T-cell (primary cell): ENCODE results near the gene TMEM86B. TPM values are rescaled to one million over a fixed set of nuclear protein-coding genes. Genes with fewer than 3 reads are reported as not detected.

Experiments
- ATAC-seq, 4 experiments: fragments of 200-7000 bp in 3 of 4; fragments of 150-1000 bp in 1 of 4; cut with Tn5 transposase; replicated peaks in 1 of 4; 1 replicate in 3 of 4; 2 replicates in 1 of 4; pipeline ENCODE4 v1.10.0; 2021; ENCODE audit warnings: moderate library complexity in 3 of 4, mild to moderate bottlenecking in 2 of 4, moderate number of reproducible peaks in 1 of 4
- CTCF ChIA-PET, 2 donors: fragments of 300-600 bp; sonication (Branson Sonifier 250); formaldehyde crosslinking; loops; one replicate each; lab custom pipeline; 2022; ENCODE audit warnings: antibody characterized with exemption in 2 of 2; lab: Charles Lee
- POLR2A ChIA-PET, 2 donors: fragments of 300-600 bp; sonication (Branson Sonifier 250); formaldehyde crosslinking; loops; one replicate each; lab custom pipeline; 2022; ENCODE audit warnings: antibody characterized with exemption in 2 of 2; lab: Charles Lee
- DNase-seq, 35 experiments: peaks; one replicate each; pipeline versions ENCODE4 v3.0.0 to v3.0.0-alpha.2; 2013 to 2023
- H3K27ac ChIP-seq: one replicate; pipeline ENCODE4 v1.5.1; 2013; ENCODE audit warnings: low read length
- H3K27me3 ChIP-seq, 2 experiments: replicated peaks in 1 of 2; 1 replicate in 1 of 2; 2 replicates in 1 of 2; pipeline versions ENCODE4 v1.6.1 to v1.7.0; 2013; ENCODE audit warnings: low read length in 1 of 2, mixed read lengths in 1 of 2; ENCODE audit not compliant: control insufficient read depth in 2 of 2, insufficient read depth in 2 of 2; ENCODE audit errors: extremely low read depth in 1 of 2
- H3K36me3 ChIP-seq, 2 donors: 1 replicate in 1 of 2; 2 replicates in 1 of 2; pipeline versions ENCODE4 v1.6.1 to v1.7.0; 2013; ENCODE audit warnings: low read length in 1 of 2; ENCODE audit not compliant: control insufficient read depth in 2 of 2, insufficient read depth in 1 of 2; ENCODE audit errors: extremely low read depth in 1 of 2
- H3K4me1 ChIP-seq, 2 experiments: 1 replicate in 1 of 2; 2 replicates in 1 of 2; pipeline versions ENCODE4 v1.6.1 to v1.7.0; 2013; ENCODE audit warnings: low read length in 2 of 2, mixed read lengths in 1 of 2; ENCODE audit not compliant: insufficient read depth in 2 of 2, control insufficient read depth in 1 of 2; ENCODE audit errors: extremely low read depth in 1 of 2
- H3K4me3 ChIP-seq, 2 donors: 1 replicate in 1 of 2; 2 replicates in 1 of 2; pipeline versions ENCODE4 v1.5.1 to v1.7.0; 2013; ENCODE audit warnings: mild to moderate bottlenecking in 2 of 2, low read length in 1 of 2, moderate library complexity in 1 of 2; ENCODE audit not compliant: control insufficient read depth in 1 of 2; ENCODE audit errors: extremely low read depth in 1 of 2
- H3K9me3 ChIP-seq: 2 replicates; pipeline ENCODE4 v1.7.0; 2013
- H3K27ac Mint-ChIP-seq, 2 donors: one replicate each; pipeline ENCODE4 v1.8.0; 2020 to 2021; ENCODE audit warnings: mild to moderate bottlenecking in 2 of 2, mixed read lengths in 2 of 2
- H3K27me3 Mint-ChIP-seq, 2 donors: one replicate each; pipeline ENCODE4 v1.8.0; 2021 to 2022; ENCODE audit warnings: mixed read lengths in 2 of 2
- H3K36me3 Mint-ChIP-seq: one replicate; pipeline ENCODE4 v1.8.0; 2021; ENCODE audit warnings: mixed read lengths
- H3K4me1 Mint-ChIP-seq, 3 donors: one replicate each; pipeline ENCODE4 v1.8.0; 2020 to 2022; ENCODE audit warnings: mixed read lengths in 3 of 3, mild to moderate bottlenecking in 1 of 3
- H3K4me3 Mint-ChIP-seq, 3 donors: one replicate each; pipeline ENCODE4 v1.8.0; 2020 to 2022; ENCODE audit warnings: mild to moderate bottlenecking in 3 of 3, mixed read lengths in 3 of 3, moderate library complexity in 3 of 3
- H3K9me3 Mint-ChIP-seq, 3 donors: one replicate each; pipeline ENCODE4 v1.8.0; 2020 to 2022; ENCODE audit warnings: mixed read lengths in 3 of 3
- WGBS: methylation state at CpG from one replicate; pipeline ENCODE4 v1.1.5; 2013; ENCODE audit warnings: missing lambda C conversion rate; ENCODE audit not compliant: insufficient coverage; 5-methylcytosine and 5-hydroxymethylcytosine counted together
- total RNA-seq, 35 experiments: library from RNA in 6 of 35; stranded (reverse) in 6 of 35; fragments of 120-200 nt in 1 of 35; gene quantifications; one replicate each; pipeline versions ENCODE4 v1.2.1 to v1.2.4 and lab custom pipeline; 2013 to 2026

Gene TMEM86B
- total RNA-seq, 5 donors from 2014 or later (not counting 1 experiment from before 2014, with no cell fraction given): 10.6 to 22.4 (median 18.2) TPM

- Histone ChIP-seq H3K4me1 (peaks cover 26 to 67% of the 10 kb centered on the region in 2 experiments), H3K27me3 (no peaks in the 10 kb centered on the region), H3K4me3 (no peak overlapping the region), H3K27ac (no peak overlapping the region), H3K36me3 (peaks cover 23 to 66% of the 10 kb centered on the region in 2 donors), H3K9me3 (no peaks in the 10 kb centered on the region)
- H3K4me1 Mint-ChIP-seq: peaks cover 37 to 59% (median 54%) of the 10 kb centered on the region in 3 donors
- H3K4me3 Mint-ChIP-seq: peak overlapping the region in 1 of 3 donors; percentile 33
- ATAC-seq (no peak), DNase-seq (no peak)
- no peaks in the 10 kb centered on the region for H3K9me3 Mint-ChIP-seq
- WGBS: 98% methylated on average over 5 of the region's 9 CpGs
- ChIA-PET CTCF (no interaction called here), POLR2A (no interaction called here)
- H3K27me3 Mint-ChIP-seq: no peaks in the 10 kb centered on the region
- peak overlapping the region; percentile 39 to 61 for H3K27ac Mint-ChIP-seq
- peaks cover 16% of the 10 kb centered on the region for H3K36me3 Mint-ChIP-seq
Observed at GRCh38 chr19:55248704-55249103, 20.1 kb upstream of the TMEM86B start.

- peaks cover 16% of the 10 kb centered on the region for H3K36me3 Mint-ChIP-seq
- DNase-seq (no peak), ATAC-seq (no peak)
- H3K27me3 Mint-ChIP-seq: no peaks in the 10 kb centered on the region
- 88% methylated on average over 10 of the region's 10 CpGs for WGBS
- H3K27ac ChIP-seq: no peak overlapping the region
- no peaks in the 10 kb centered on the region for H3K9me3 ChIP-seq
- POLR2A ChIA-PET: interaction anchor here in 1 of 2 donors (0.6 kb wide), 1 partner anchor 12 kb away, joined by 10 read pairs; no protein-coding TSS in a partner anchor
- H3K27ac Mint-ChIP-seq: peak overlapping the region in 1 of 2 donors; percentile 61
- no peaks in the 10 kb centered on the region for H3K27me3 ChIP-seq
- H3K9me3 Mint-ChIP-seq: no peaks in the 10 kb centered on the region
- peaks cover 23 to 70% of the 10 kb centered on the region in 2 donors for H3K36me3 ChIP-seq
- CTCF ChIA-PET: no interaction called here
- peaks cover 22 to 62% of the 10 kb centered on the region in 2 experiments for H3K4me1 ChIP-seq
- H3K4me1 Mint-ChIP-seq: peaks cover 32 to 54% (median 49%) of the 10 kb centered on the region in 3 donors
- H3K4me3 ChIP-seq: no peak overlapping the region
- H3K4me3 Mint-ChIP-seq: peak overlapping the region in 1 of 3 donors; percentile 33
Observed at GRCh38 chr19:55248166-55248675, 19.7 kb upstream of the TMEM86B start.

- Mint-ChIP-seq H3K36me3 (peaks cover 19% of the 10 kb centered on the region), H3K27ac (no peak overlapping the region), H3K4me3 (no peak overlapping the region), H3K27me3 (no peaks in the 10 kb centered on the region), H3K4me1 (peaks cover 28 to 49% (median 45%) of the 10 kb centered on the region in 3 donors), H3K9me3 (no peaks in the 10 kb centered on the region)
- H3K27ac ChIP-seq: no peak overlapping the region
- no peak for DNase-seq
- peaks cover 16 to 56% of the 10 kb centered on the region in 2 experiments for H3K4me1 ChIP-seq
- ChIA-PET POLR2A (interaction anchor here in 1 of 2 donors (0.6 kb wide), 1 partner anchor 13 kb away, joined by 10 read pairs; no protein-coding TSS in a partner anchor), CTCF (no interaction called here)
- H3K4me3 ChIP-seq: no peak overlapping the region
- H3K27me3 ChIP-seq: no peaks in the 10 kb centered on the region
- 77% methylated on average over 4 of the region's 10 CpGs for WGBS
- no peaks in the 10 kb centered on the region for H3K9me3 ChIP-seq
- H3K36me3 ChIP-seq: peaks cover 23 to 75% of the 10 kb centered on the region in 2 donors
- ATAC-seq: no peak
Observed at GRCh38 chr19:55247621-55248099, 19.1 kb upstream of the TMEM86B start.

GRCh38 chr19:55246462-55247451 is 18.2 kb upstream of the TMEM86B start:
- 91% methylated on average over 37 of the region's 40 CpGs for WGBS
- peaks cover 22% of the 10 kb centered on the region for H3K36me3 Mint-ChIP-seq
- CTCF ChIA-PET: no interaction called here

GRCh38 chr19:55245236-55245904 is 16.8 kb upstream of the TMEM86B start:
- POLR2A ChIA-PET: no interaction called here
- no peak overlapping the region for H3K4me3 ChIP-seq
- H3K27ac ChIP-seq: no peak overlapping the region
- DNase-seq (no peak), ATAC-seq (no peak)
- CTCF ChIA-PET: no interaction called here
- peaks cover 33 to 89% of the 10 kb centered on the region in 2 donors for H3K36me3 ChIP-seq
- 96% methylated on average over 15 of the region's 23 CpGs for WGBS
- H3K9me3 ChIP-seq: no peaks in the 10 kb centered on the region
- Mint-ChIP-seq H3K27me3 (no peaks in the 10 kb centered on the region), H3K4me1 (peaks cover 11 to 26% (median 23%) of the 10 kb centered on the region in 3 donors), H3K27ac (no peak overlapping the region), H3K4me3 (no peak overlapping the region), H3K9me3 (no peaks in the 10 kb centered on the region), H3K36me3 (peaks cover 19% of the 10 kb centered on the region)
- H3K4me1 ChIP-seq: peaks cover 1 to 33% of the 10 kb centered on the region in 2 experiments
- no peaks in the 10 kb centered on the region for H3K27me3 ChIP-seq

More at GRCh38 chr19:55246462-55247451, 18.2 kb upstream of the TMEM86B start:
- H3K27ac ChIP-seq: no peak overlapping the region
- POLR2A ChIA-PET: no interaction called here
- no peak overlapping the region for H3K27ac Mint-ChIP-seq
- no peaks in the 10 kb centered on the region for H3K9me3 ChIP-seq
- H3K4me1 Mint-ChIP-seq: peaks cover 24 to 40% (median 37%) of the 10 kb centered on the region in 3 donors
- peaks cover 26 to 83% of the 10 kb centered on the region in 2 donors for H3K36me3 ChIP-seq
- no peak overlapping the region for H3K4me3 ChIP-seq
- peaks cover 12 to 47% of the 10 kb centered on the region in 2 experiments for H3K4me1 ChIP-seq
- no peak overlapping the region for H3K4me3 Mint-ChIP-seq
- H3K9me3 Mint-ChIP-seq: no peaks in the 10 kb centered on the region
- no peaks in the 10 kb centered on the region for H3K27me3 ChIP-seq
- DNase-seq: no peak
- H3K27me3 Mint-ChIP-seq: no peaks in the 10 kb centered on the region
- ATAC-seq: no peak
